T-helper 2 cell (primary cell): ENCODE results near the gene C1orf35.

Experiments used
- DNase-seq, 5 experiments: peaks; one replicate each; pipeline versions ENCODE4 v3.0.0 to v3.0.0-alpha.2; 2012 to 2022

The C1orf35 gene

GRCh38 chr1:228093050-228093906 lies 9.8 kb downstream of the C1orf35 start:
- no peak for DNase-seq

GRCh38 chr1:228092342-228093049 lies 10.6 kb downstream of the C1orf35 start:
- peak in 1 of 5 experiments; percentile 2 for DNase-seq

GRCh38 chr1:228091084-228091483 lies 12.0 kb downstream of the C1orf35 start:
- DNase-seq, result no peak

GRCh38 chr1:228090613-228091081 lies 12.5 kb downstream of the C1orf35 start:
- peak in 1 of 5 experiments; percentile 4 for DNase-seq

- DNase-seq, result peak in 1 of 5 experiments; percentile 2
These were observed 13.4 kb downstream of the C1orf35 start for GRCh38 chr1:228089519-228090380.

- DNase-seq, result peak in 2 of 5 experiments; percentile 2 to 57
These were observed 14.3 kb downstream of the C1orf35 start for GRCh38 chr1:228088586-228089498.

GRCh38 chr1:228087771-228088251 lies 15.3 kb downstream of the C1orf35 start:
- peak in 1 of 5 experiments; percentile 6 for DNase-seq

- no peak for DNase-seq
These were observed 17.7 kb downstream of the C1orf35 start for GRCh38 chr1:228085287-228085951.

GRCh38 chr1:228084797-228085196 lies 18.3 kb downstream of the C1orf35 start:
- no peak for DNase-seq

- DNase-seq, result peak in 1 of 5 experiments; percentile 41
These were observed 18.8 kb downstream of the C1orf35 start for GRCh38 chr1:228084325-228084724.

- no peak for DNase-seq
These were observed 19.2 kb downstream of the C1orf35 start for GRCh38 chr1:228083871-228084278.

GRCh38 chr1:228082918-228083870 lies 19.9 kb downstream of the C1orf35 start:
- DNase-seq, result peak in 2 of 5 experiments; percentile 26 to 54

GRCh38 chr1:228082214-228082917 lies 20.8 kb downstream of the C1orf35 start, which contains the start of gene ARF1:
ARF1 (plus strand) TSS chr1:228082708; CDS start chr1:228097115, 14,407 bp downstream.
- peak; percentile 83 to 95 (median 92) for DNase-seq

- peak in 1 of 5 experiments; percentile 35 for DNase-seq
These were observed 21.4 kb downstream of the C1orf35 start for GRCh38 chr1:228081578-228082213.

- peak in 1 of 5 experiments; percentile 2 for DNase-seq
These were observed 22.0 kb downstream of the C1orf35 start for GRCh38 chr1:228081144-228081543.

- DNase-seq, result peak in 1 of 5 experiments; percentile 2
These were observed 23.4 kb downstream of the C1orf35 start for GRCh38 chr1:228079601-228080263.

GRCh38 chr1:228079013-228079412 lies 24.1 kb downstream of the C1orf35 start:
- DNase-seq, result no peak
